ENCODE data around the gene ITGB5. TPM values are rescaled to one million over a fixed set of nuclear protein-coding genes. Genes with fewer than 3 reads are reported as not detected.

Gene ITGB5
- total RNA-seq, 2 donors from 2014 or later, result 576 to 592 TPM

DNA sequence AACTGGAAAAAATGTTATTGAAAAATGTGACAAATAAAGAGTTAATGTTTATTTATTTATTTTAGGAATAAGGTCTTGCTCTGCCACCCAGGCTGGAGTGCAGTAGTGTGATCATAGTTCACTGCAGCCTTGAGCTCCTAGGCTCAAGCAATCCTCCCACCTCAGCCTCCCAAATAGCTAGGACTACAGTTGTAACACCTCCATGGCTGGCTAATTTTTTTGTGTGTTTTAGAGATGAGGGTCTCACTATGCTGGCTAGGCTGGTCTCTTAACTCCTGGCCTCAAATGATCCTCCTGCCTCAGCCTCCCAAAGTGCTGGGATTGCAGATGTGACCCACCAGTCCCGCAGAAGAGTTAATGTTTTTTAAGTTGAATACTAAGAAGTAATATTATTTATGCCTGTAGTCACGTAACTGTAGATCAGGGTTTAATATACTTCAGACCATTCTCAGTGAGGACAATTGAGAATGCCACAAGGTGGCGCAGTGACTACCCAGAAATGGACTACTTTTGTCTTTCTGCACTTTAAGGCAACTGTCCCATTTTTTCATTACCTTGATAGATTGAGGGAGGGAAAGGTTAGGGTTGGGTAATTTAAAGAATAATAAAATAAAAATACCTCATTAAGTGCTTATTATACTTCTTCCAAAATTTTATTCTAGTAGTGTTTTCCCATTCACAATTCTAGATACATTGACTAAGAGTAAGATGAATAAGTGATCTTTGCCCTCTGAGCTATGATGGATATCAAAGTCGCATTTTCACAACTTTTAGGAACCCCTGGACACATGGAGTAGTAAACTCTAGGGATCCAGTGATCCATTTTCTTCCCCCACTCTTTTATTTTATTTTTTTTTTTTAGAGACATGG lies 41.4 kb upstream of the ITGB5 start:
- DNase-seq (ENCODE audit: low spot score) (no peak), ATAC-seq (ENCODE audit: insufficient number of reproducible peaks, low FRiP score, low read depth) (no peak)
- Histone ChIP-seq H3K4me3 (no peak overlapping the region), H3K9me3 (no peaks in the 10 kb centered on the region), H3K4me1 (ENCODE audit: control insufficient read depth in 1 of 2, low read depth in 2 of 2) (peaks cover 0 to 7% of the 10 kb centered on the region in 2 donors), H3K36me3 (no peaks in the 10 kb centered on the region), H3K27me3 (replicated peaks; ENCODE audit: insufficient read depth) (no peaks in the 10 kb centered on the region), H3K27ac (no peak overlapping the region)
- peak; percentile 68 for TF ChIP-seq CTCF (IDR thresholded peaks at IDR 0.05)

GRCh38 chr3:124927574-124928045 lies 40.4 kb upstream of the ITGB5 start:
- peaks cover 0 to 7% of the 10 kb centered on the region in 2 donors for H3K4me1 ChIP-seq (ENCODE audit: control insufficient read depth in 1 of 2, low read depth in 2 of 2)

DNA sequence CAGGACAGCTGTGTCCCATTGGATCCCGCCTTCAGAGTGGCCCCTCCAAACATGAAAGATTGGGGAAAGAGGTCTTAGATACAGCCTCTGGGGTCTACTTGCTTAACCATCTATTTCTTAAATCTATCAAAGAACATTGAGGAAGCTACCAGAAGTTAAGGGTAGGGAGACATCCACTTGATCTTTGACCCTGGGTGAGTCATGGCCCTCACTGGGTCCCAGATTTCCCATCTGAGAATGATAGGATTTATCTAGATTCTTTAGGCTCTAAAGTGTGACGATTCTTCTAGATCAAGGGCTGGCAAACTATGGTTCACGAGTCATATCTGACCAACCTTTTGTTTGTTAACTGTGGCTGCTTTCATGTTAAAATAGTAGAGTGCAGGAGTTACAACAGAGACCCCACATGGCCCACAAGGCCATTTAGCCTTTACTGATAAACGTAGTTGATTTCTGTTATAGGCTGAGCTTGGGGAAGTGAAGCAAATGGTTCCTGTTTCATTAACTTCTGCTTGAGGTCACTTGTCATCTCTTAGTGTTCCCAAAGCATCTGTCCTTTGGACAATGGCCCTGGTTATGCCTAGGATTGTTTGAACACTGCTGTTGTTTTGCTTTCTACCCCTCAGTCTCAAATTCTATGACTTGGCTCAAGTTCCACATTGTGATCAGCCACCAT lies 39.4 kb upstream of the ITGB5 start:
- TF ChIP-seq CTCF (IDR thresholded peaks at IDR 0.05), result no peak

More at GRCh38 chr3:124927574-124928045, 40.4 kb upstream of the ITGB5 start:
- DNase-seq (ENCODE audit: low spot score) (no peak), ATAC-seq (ENCODE audit: insufficient number of reproducible peaks, low FRiP score, low read depth) (no peak)
- Histone ChIP-seq H3K27ac (no peak overlapping the region), H3K9me3 (no peaks in the 10 kb centered on the region), H3K27me3 (replicated peaks; ENCODE audit: insufficient read depth) (no peaks in the 10 kb centered on the region), H3K4me3 (no peak overlapping the region), H3K36me3 (no peaks in the 10 kb centered on the region)
- TF ChIP-seq CTCF (IDR thresholded peaks at IDR 0.05), result no peak

GRCh38 chr3:124924741-124925140 lies 37.6 kb upstream of the ITGB5 start:
- H3K36me3 ChIP-seq, result no peaks in the 10 kb centered on the region
- H3K9me3 ChIP-seq, result no peaks in the 10 kb centered on the region
- H3K27ac ChIP-seq, result no peak overlapping the region
- ATAC-seq (ENCODE audit: insufficient number of reproducible peaks, low FRiP score, low read depth), result no peak
- TF ChIP-seq CTCF (IDR thresholded peaks at IDR 0.05), result no peak
- DNase-seq (ENCODE audit: low spot score), result no peak
- no peaks in the 10 kb centered on the region for H3K27me3 ChIP-seq (replicated peaks; ENCODE audit: insufficient read depth)
- peaks cover 0 to 3% of the 10 kb centered on the region in 2 donors for H3K4me1 ChIP-seq (ENCODE audit: control insufficient read depth in 1 of 2, low read depth in 2 of 2)
- H3K4me3 ChIP-seq, result no peak overlapping the region

More for the DNA sequence above, 39.4 kb upstream of the ITGB5 start:
- no peak overlapping the region for H3K4me3 ChIP-seq
- no peaks in the 10 kb centered on the region for H3K36me3 ChIP-seq
- H3K27ac ChIP-seq, result no peak overlapping the region
- H3K9me3 ChIP-seq, result no peaks in the 10 kb centered on the region
- no peak for DNase-seq (ENCODE audit: low spot score)
- no peak for ATAC-seq (ENCODE audit: insufficient number of reproducible peaks, low FRiP score, low read depth)
- H3K27me3 ChIP-seq (replicated peaks; ENCODE audit: insufficient read depth), result no peaks in the 10 kb centered on the region
- H3K4me1 ChIP-seq (ENCODE audit: control insufficient read depth in 1 of 2, low read depth in 2 of 2), result peaks cover 0 to 7% of the 10 kb centered on the region in 2 donors

DNA sequence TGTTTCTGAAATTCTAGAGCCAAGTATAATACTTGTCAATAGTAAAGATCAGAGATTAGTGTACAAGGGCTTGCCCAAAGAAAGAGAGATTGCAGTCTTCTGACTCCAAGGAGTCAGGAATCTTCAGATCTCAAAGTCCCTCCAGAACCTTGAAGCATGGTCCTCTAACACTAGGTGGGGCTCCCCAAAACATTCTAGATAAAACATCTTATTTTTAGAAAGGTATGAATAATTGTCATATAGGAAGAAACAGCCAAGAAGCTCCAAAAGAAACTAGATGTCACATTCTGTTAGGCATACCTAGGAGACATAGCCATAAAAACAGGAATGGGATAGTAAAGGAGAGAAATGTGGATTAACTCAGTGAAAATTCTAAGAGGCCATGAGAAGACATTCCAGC lies 36.7 kb upstream of the ITGB5 start:
- no peak overlapping the region for H3K27ac ChIP-seq
- DNase-seq (ENCODE audit: low spot score) (no peak), ATAC-seq (ENCODE audit: insufficient number of reproducible peaks, low FRiP score, low read depth) (no peak)
- no peak overlapping the region for H3K4me3 ChIP-seq
- no peaks in the 10 kb centered on the region for H3K27me3 ChIP-seq (replicated peaks; ENCODE audit: insufficient read depth)
- no peak for TF ChIP-seq CTCF (IDR thresholded peaks at IDR 0.05)
- H3K4me1 ChIP-seq (ENCODE audit: control insufficient read depth in 1 of 2, low read depth in 2 of 2), result no peaks in the 10 kb centered on the region
- no peaks in the 10 kb centered on the region for H3K9me3 ChIP-seq
- no peaks in the 10 kb centered on the region for H3K36me3 ChIP-seq

Data from thoracic aorta (tissue), 2 donors.